ES-I3 (cell line): ENCODE results near the gene PLA2G4E.

Experiments used
- H3K36me3 ChIP-seq: 2 replicates; pipeline ENCODE4 v1.6.1; 2013; ENCODE audit warnings: mild to moderate bottlenecking, low read length, control low read depth, moderate library complexity; ENCODE audit not compliant: insufficient read depth
- H3K4me1 ChIP-seq: 2 replicates; pipeline ENCODE4 v1.6.1; 2013; ENCODE audit warnings: mild to moderate bottlenecking, control low read depth, low read length; ENCODE audit not compliant: insufficient read depth
- H3K9ac ChIP-seq: 2 replicates; pipeline ENCODE4 v1.6.1; 2013; ENCODE audit warnings: low read depth, mild to moderate bottlenecking, low read length, moderate library complexity
- H3K9me3 ChIP-seq: 2 replicates; pipeline ENCODE4 v1.6.1; 2013; ENCODE audit warnings: mild to moderate bottlenecking, low read length, moderate library complexity; ENCODE audit not compliant: control insufficient read depth, insufficient read depth

Gene PLA2G4E

DNA sequence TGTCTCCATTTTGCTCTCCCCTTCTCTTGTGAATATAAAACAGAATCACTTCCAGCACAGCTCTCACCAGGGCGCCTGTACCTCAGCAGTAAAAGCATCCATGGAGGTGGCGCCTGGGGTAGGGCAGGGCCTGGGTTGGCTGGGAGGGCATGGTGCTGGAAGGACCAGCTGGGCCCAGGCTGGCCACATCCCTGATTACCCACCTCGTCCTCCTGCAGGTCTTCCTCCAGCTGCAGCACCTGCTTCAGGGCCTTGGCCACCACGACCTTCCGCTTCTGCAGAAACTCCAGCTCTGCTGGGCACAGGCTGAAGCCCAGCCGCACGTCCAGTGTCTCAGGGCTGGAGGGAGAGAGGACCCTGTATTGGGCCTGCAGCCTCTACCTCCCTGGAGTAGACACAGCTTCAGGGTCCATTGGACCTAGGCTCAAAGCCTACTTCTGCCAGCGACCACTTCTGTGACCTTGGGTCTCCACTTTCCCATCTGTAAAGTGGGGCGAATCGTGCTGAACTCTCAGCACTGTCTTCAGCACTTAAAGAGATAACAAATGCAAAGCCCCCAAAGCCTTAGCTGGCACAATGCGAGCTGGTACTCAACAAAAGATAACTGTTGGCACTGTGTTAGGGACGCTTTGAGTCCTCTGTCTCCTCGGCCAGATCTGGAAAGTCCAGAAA is 23.8 kb downstream of the PLA2G4E start:
- H3K4me1 ChIP-seq: no peaks in the 10 kb centered on the region
- no peaks in the 10 kb centered on the region for H3K9me3 ChIP-seq
- no peaks in the 10 kb centered on the region for H3K36me3 ChIP-seq
- H3K9ac ChIP-seq: no peak overlapping the region

DNA sequence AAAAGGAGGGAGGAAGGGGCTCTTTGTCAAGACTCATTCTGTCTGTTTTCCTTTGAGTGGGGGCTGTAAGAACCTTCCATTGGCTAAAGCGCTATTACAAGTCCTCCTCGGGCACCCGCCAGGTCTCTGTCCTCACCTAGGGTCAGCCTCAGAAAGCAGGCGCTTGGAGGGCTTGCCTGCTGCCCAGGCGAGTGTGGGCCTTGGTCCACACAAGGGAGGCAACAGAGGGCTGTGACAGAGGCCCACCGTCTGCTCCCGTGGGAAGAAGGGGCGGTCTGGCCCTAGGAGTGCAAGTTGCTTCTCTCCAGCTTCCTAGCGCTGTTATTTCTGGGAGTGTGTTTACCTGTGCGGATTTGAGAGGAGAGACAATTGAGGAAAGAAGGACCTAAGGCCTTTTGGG is 24.5 kb downstream of the PLA2G4E start:
- Histone ChIP-seq H3K36me3 (no peaks in the 10 kb centered on the region), H3K9me3 (no peaks in the 10 kb centered on the region), H3K9ac (no peak overlapping the region), H3K4me1 (no peaks in the 10 kb centered on the region)

DNA sequence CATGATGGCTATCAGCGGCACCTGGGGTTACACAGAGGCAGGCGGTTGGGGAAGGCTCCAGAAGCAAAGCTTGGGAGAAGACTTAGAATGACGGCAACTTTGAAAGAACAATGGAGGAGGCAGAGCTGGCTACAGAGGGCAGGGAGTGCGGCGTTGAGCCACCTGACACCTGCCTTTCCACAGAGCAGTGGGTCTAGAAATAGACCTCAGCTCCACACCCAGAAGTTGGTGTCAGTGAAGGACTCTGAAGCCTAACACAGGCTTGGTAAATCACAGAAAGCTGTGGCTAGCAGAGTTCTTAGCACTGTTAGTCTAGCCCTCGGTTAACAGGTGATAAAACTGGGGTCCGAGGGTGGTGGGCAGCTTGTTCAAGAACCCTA is 25.4 kb downstream of the PLA2G4E start:
- Histone ChIP-seq H3K9me3 (no peaks in the 10 kb centered on the region), H3K36me3 (no peaks in the 10 kb centered on the region), H3K9ac (no peak overlapping the region), H3K4me1 (no peaks in the 10 kb centered on the region)

DNA sequence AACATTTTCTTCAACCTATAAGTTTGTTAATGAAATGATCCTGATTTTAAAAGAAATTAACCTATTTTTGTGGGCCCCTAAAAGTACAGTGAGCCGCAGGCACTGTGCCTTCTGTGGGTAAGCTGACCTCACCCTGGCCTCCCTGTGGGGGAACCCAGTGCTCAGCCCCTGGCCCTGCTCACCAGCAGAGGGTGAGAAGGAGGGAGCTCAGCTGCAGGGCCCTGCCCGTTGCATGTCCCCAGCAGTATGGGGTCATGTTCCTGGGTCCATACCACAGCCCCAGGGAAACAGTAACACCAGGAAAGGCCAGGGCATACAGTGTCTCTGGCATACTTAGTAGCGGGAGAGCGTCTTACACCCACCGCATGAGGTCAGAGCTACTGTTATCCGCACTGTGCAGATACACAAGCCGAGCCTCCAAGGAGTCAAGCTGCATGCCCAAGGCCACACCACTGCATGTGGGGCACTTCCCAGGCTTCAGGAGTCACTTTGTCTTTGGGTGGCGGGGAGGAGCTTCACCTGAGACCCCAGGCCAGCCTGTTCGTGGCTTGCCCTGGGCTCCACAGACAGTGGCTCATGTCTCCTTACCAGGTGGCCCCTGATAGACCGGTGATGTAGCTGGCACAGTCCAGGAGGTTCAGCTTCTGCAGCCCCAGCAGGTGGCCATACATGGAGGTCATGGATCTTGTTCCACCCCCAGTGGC is 25.9 kb downstream of the PLA2G4E start:
- Histone ChIP-seq H3K4me1 (peaks cover under 1% of the 10 kb centered on the region; the same call in 1 of the 2 replicates), H3K36me3 (no peaks in the 10 kb centered on the region), H3K9ac (no peak overlapping the region), H3K9me3 (no peaks in the 10 kb centered on the region)

DNA sequence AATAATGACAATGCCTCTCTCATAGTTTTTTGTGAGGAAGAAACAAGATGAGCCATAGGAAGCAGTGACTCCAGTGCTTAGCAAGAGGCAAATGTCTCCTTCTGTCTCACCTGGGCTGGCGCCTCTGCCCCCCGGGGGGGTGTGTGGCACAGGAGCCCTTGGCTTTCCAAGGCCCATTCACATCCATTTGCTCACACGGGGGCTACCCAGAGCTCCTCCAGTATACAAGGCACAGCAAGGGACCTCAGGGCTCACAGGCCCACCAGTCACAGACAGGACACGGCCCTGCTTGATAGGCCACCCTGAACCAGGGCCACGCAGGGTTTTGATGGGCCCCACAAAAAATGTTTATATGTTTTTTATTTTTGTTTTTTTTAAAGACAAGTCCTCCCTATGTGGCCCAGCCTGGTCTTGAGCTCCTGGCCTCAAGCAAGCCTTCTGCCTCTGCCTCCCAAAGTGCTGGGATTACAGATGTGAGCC is 26.6 kb downstream of the PLA2G4E start:
- no peaks in the 10 kb centered on the region for H3K9me3 ChIP-seq
- no peak overlapping the region for H3K9ac ChIP-seq
- no peaks in the 10 kb centered on the region for H3K36me3 ChIP-seq
- peaks cover 4% of the 10 kb centered on the region; the same call in 1 of the 2 replicates for H3K4me1 ChIP-seq

DNA sequence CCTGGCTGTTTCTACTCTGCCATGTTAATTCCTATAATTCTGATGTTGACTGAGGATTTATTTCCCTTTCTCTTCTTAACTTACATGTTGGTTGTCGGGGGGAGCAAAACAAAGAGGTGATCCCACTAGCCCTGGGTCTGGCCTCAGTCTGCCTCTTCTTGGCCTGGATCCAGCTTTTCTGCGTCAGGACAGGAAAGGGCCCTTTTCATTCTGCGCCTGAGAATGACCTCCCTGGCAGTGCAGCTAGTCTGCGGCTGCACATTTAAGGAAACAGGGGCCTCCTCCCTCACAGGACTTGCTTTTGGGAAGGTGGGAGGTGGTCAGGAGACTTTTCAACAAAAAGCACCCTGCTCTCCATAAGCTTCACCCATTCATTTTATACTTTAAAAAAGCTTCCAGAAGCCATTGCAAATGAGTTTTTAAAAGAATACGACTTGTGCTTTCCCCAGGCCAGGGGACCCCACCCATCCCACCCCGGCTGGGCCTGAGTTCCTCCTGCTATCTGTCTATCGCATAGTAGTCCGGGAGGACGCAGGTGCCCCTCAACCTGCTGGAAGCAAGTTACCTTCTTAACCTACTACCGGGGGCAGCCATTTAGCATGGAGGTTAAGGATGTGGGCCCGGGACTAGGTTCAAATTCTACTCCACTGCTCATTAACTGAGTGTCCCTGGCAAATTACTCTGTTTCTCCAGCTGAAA is 27.2 kb downstream of the PLA2G4E start:
- Histone ChIP-seq H3K9me3 (no peaks in the 10 kb centered on the region), H3K9ac (no peak overlapping the region), H3K4me1 (peaks cover 4% of the 10 kb centered on the region; the same call in 1 of the 2 replicates), H3K36me3 (no peaks in the 10 kb centered on the region)

DNA sequence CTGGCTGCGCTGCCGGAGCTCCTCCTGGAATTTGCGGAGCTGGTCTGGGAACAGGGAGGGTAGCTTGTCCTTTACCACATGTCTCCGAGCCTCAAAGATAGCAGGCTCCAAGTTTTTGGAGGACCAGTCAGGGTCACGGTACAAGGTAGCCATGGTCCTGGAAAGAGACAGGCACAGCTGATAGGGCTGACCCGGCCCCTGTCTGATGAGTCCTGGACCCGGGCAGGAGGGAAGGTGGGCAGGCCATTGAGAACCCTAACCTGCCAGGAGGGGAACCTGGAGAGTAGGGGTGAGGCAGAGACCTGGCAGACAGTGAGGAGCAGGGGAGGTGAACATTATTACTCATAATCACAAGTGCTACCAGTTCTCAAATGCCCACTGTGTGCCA is 28.0 kb downstream of the PLA2G4E start:
- no peaks in the 10 kb centered on the region for H3K36me3 ChIP-seq
- H3K4me1 ChIP-seq: peaks cover 4% of the 10 kb centered on the region; the same call in 1 of the 2 replicates
- no peaks in the 10 kb centered on the region for H3K9me3 ChIP-seq
- no peak overlapping the region for H3K9ac ChIP-seq

DNA sequence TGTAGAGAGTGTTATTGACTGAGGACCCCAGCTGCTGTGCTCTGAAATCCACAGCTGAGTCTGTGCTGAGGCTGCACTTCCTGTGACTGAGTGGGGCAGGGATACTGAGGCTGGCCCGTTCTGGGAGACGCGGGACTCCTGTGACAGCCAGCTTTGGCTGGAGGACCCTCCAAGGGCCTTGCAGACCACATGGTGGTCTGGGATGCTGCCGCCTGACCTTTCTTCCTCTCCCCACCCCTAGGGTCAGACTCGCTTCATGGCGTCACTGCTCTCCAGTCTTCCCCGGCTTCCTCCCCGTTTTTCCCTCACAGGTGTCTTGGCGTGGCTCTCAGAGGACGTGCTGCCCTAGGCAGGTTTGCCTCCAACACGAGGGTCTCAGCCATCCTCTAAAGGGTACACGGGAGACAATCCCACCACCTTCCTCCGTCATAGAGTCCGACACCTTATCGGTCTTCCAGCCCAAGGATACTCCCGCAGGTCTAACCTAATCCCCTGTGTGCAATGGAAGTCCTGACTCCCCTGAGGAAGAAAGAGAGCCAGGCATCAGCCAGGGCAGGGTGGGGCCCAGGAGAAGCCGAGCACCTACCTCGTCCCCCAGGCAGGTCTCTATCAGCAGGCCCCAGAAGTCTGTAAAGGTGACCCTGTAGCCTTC is 28.6 kb downstream of the PLA2G4E start:
- Histone ChIP-seq H3K4me1 (peaks cover 4% of the 10 kb centered on the region; the same call in 1 of the 2 replicates), H3K9ac (no peak overlapping the region), H3K9me3 (no peaks in the 10 kb centered on the region), H3K36me3 (no peaks in the 10 kb centered on the region)

DNA sequence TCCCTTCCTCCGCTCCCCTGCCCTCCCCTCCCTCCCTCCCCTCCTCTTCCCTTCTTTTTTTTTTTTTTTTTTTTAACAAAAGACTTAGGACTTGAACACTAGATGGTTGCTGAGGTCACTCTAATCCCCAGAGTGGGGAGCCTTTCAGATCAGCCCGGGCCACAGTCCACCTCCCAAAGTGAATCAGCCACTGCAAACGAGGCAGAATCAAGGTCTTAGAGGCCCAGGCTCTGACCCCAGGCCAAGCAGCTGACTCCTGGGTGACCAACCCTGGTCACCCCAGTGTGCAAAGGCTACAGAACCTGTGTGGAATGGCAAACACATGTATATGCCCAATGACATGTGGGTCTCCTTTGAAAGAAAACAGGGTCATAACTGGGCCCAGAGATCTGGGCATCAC is 30.2 kb downstream of the PLA2G4E start:
- Histone ChIP-seq H3K9ac (no peak overlapping the region), H3K36me3 (no peaks in the 10 kb centered on the region), H3K9me3 (no peaks in the 10 kb centered on the region), H3K4me1 (peaks cover 4% of the 10 kb centered on the region; the same call in 1 of the 2 replicates)

DNA sequence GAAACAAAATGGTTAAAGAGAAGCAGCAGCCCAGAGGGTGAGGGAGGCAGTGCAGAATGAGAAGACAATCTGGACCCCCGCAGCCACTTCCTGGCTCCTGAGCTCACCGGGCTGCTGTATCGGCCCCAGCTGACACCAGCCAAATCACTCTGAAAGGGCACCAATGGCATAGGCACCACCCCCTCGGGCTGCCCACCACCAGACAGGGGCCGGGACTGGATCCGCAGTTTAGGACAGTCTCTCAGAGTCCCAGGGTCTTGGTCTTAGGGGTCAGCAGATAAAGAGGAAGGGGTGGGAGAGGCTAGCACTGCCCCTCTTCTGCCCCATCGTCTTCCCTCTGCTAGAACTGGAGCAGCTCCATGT is 30.6 kb downstream of the PLA2G4E start:
- Histone ChIP-seq H3K36me3 (no peaks in the 10 kb centered on the region), H3K9ac (no peak overlapping the region), H3K4me1 (peaks cover 4% of the 10 kb centered on the region; the same call in 1 of the 2 replicates), H3K9me3 (no peaks in the 10 kb centered on the region)

DNA sequence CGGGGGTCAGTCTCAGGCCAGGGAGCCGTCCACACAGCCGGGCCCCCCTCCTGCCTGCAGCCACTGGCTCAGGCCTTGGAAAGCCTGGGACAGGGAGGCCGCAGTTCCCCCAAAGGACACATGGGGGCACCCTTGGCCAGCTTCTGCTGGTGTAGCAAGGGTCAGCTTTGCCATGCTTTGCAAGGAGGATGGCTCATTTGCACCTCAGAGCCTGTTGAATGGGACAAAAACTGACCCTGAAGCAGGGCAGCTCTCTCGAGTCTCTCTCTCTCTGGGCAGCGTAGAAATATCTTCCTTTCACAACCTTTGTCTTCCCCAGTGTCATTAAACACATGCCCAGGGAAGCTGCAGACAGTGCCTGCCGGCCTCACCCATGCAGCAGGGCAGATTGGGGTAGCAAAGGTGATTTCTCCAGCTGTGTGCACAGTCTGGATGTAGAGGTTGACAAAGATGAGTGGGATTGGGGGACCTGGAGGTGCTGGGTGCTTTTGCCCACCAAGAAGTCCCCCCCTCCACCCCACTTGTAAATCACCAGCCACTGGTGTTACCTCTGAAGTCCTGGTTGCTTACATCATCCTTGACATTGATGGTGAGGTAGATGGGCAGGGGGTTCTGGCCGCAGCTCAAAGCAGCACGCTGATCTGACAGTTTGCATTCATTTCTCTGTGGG is 31.1 kb downstream of the PLA2G4E start:
- no peak overlapping the region for H3K9ac ChIP-seq
- H3K9me3 ChIP-seq: no peaks in the 10 kb centered on the region
- H3K36me3 ChIP-seq: no peaks in the 10 kb centered on the region
- peaks cover 4% of the 10 kb centered on the region; the same call in 1 of the 2 replicates for H3K4me1 ChIP-seq

DNA sequence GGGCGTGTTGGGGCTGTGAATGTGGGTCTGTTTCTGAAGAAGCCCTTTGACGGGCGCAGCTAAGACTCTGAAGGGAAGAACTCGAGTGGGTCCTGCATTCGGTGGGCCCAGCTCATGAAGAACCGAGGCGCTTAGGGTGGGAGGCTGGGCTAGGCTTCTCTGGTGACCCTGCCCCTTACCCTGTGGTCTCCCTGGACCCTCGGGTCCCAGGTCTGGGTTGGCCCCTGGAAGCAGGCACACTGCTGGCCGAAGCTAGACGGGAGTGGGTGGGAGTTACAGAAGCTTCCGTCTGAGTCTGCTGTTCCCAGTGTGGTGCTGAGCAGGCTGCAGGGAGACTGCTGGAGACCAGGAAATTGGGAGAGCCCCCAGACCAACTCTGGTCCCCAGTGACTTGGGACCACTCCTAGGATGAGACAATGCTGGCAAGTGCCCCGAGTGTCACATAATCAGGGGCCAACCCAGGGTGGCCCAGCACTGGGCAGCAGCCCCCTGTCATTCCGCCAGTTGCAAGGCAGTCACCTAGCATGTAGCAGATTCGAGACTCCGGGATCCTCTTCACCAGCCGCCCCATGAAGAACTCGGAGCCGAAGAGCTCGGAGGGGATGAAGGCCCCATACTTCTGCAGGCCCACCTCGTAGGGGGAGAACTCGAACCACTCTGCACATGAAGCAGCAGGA is 31.8 kb downstream of the PLA2G4E start:
- Histone ChIP-seq H3K9me3 (no peaks in the 10 kb centered on the region), H3K4me1 (peaks cover 4% of the 10 kb centered on the region; the same call in 1 of the 2 replicates), H3K36me3 (no peaks in the 10 kb centered on the region), H3K9ac (no peak overlapping the region)

DNA sequence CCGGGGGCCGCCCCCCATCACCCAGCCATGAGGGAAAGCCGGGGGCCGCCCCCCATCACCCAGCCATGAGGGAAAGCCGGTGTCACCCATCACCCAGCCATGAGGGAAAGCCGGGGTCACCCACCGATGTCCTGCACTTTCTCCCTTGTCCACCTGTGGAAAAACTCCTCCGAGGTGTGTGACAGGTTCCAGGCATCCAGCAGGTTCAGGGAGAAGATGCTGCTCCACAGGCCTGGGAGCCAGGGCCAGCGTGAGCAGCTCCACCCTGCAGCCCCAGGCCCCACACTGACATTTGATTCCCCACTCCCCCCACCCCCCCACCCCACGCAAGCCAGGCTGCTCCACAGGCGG is 32.9 kb downstream of the PLA2G4E start:
- Histone ChIP-seq H3K9ac (no peak overlapping the region), H3K36me3 (no peaks in the 10 kb centered on the region), H3K9me3 (no peaks in the 10 kb centered on the region), H3K4me1 (peaks cover 4% of the 10 kb centered on the region; the same call in 1 of the 2 replicates)
